ENCODE results near the gene SPNS3.

DNA sequence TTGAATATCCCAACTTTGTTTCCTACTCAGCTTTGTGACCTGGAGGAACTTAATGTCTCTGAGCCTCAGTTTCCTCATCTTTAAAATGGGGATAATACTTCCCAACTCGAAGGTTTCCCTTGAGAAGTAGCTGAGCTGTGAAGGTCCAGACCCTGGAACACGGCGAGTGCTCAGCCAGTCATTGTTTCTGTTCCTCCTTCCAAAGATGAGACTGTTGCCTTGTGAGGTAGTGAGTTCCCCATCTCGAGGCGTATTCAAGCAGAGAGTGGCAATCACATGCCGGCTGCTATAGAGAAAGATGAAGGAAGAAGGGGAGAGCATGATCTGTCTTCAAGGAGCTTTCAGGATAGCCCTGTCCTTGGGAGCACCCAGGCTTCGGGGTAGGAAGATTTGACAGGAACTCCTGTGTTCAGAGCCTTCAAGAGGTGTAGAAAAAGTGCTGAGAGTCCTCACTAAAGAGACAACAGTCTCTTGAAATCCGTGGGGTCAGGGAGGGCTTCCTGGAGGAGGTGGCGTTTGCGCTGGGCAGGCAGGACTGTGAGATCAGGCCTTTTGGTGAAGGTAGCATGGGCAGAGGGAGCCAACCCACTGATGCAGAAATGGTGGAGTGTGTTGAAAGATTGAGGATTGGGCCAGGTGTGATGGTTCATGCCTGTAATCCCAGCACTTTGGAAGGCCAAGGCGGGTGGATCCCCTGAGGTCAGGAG, 92.1 kb downstream of the SPNS3 start:
- TF ChIP-seq, protein P1, sequence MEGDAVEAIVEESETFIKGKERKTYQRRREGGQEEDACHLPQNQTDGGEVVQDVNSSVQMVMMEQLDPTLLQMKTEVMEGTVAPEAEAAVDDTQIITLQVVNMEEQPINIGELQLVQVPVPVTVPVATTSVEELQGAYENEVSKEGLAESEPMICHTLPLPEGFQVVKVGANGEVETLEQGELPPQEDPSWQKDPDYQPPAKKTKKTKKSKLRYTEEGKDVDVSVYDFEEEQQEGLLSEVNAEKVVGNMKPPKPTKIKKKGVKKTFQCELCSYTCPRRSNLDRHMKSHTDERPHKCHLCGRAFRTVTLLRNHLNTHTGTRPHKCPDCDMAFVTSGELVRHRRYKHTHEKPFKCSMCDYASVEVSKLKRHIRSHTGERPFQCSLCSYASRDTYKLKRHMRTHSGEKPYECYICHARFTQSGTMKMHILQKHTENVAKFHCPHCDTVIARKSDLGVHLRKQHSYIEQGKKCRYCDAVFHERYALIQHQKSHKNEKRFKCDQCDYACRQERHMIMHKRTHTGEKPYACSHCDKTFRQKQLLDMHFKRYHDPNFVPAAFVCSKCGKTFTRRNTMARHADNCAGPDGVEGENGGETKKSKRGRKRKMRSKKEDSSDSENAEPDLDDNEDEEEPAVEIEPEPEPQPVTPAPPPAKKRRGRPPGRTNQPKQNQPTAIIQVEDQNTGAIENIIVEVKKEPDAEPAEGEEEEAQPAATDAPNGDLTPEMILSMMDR (IDR thresholded peaks at IDR 0.05; ENCODE audit: low read depth, low read length, poor library complexity, severe bottlenecking), result no peak
- no peak for TF ChIP-seq EZH2phosphoT487 (IDR thresholded peaks at IDR 0.05; ENCODE audit: borderline replicate concordance, low read length)

Measured in DOHH2 (cell line).